H1 (cell line): Measurements from ENCODE around the gene SMARCA2. TPM values are rescaled to one million over a fixed set of nuclear protein-coding genes. Genes with fewer than 3 reads are reported as not detected.

Experiments used
- ASH2L ChIP-seq: fragments of 200-600, 300-600 bp; sonication (generic); IDR thresholded peaks from one replicate; pipeline ENCODE4 v1.7.1; 2017; ENCODE audit warnings: low read length
- RFX5 ChIP-seq: IDR thresholded peaks from 2 replicates; pipeline ENCODE4 v1.6.1; 2011; ENCODE audit warnings: low read depth, low read length, improper control_type of control experiment, borderline replicate concordance
- SRF ChIP-seq: IDR thresholded peaks from 2 replicates; pipeline ENCODE4 v1.6.1; 2011; ENCODE audit warnings: mild to moderate bottlenecking, low read depth, low read length, moderate library complexity
- polyA plus RNA-seq, 7 experiments: library from polyadenylated mRNA; depleted of rRNA in 3 of 7; stranded (reverse) in 5 of 7; unstranded in 2 of 7; fragments of >200 nt in 5 of 7; fragments of 200-250 nt in 2 of 7; gene quantifications; 1 replicate in 5 of 7; 2 replicates in 1 of 7; 4 replicates in 1 of 7; pipeline versions ENCODE4 v1.2.1 to v1.2.3, GENCODE V29; 2011 to 2013; ENCODE audit warnings: missing spikeins in 2 of 7, mixed read lengths in 2 of 7
- total RNA-seq: library from RNA; stranded (reverse); fragmentation: NEBNext Ultra II Directional; extraction: Animal tissue kit (Norgen Biotek cat#: 25700); gene quantifications from 2 replicates; pipeline ENCODE4 v1.2.1, GENCODE V29; 2021
- TF ChIP-seq, protein P1 (sequence below): fragments of 300-600 bp; sonication (generic); IDR thresholded peaks from 2 replicates; pipeline ENCODE4 v1.7.1; 2012; ENCODE audit warnings: low read length, moderate library complexity, mild to moderate bottlenecking, inconsistent platforms; ENCODE audit not compliant: insufficient replicate concordance

SMARCA2 gene
- total and polyA plus RNA-seq, 2 of the 8 experiments (the other 6 are each of a cell fraction or from before 2014, with no cell fraction given) = 6.3 to 21.7 TPM

- TF ChIP-seq, protein P1, sequence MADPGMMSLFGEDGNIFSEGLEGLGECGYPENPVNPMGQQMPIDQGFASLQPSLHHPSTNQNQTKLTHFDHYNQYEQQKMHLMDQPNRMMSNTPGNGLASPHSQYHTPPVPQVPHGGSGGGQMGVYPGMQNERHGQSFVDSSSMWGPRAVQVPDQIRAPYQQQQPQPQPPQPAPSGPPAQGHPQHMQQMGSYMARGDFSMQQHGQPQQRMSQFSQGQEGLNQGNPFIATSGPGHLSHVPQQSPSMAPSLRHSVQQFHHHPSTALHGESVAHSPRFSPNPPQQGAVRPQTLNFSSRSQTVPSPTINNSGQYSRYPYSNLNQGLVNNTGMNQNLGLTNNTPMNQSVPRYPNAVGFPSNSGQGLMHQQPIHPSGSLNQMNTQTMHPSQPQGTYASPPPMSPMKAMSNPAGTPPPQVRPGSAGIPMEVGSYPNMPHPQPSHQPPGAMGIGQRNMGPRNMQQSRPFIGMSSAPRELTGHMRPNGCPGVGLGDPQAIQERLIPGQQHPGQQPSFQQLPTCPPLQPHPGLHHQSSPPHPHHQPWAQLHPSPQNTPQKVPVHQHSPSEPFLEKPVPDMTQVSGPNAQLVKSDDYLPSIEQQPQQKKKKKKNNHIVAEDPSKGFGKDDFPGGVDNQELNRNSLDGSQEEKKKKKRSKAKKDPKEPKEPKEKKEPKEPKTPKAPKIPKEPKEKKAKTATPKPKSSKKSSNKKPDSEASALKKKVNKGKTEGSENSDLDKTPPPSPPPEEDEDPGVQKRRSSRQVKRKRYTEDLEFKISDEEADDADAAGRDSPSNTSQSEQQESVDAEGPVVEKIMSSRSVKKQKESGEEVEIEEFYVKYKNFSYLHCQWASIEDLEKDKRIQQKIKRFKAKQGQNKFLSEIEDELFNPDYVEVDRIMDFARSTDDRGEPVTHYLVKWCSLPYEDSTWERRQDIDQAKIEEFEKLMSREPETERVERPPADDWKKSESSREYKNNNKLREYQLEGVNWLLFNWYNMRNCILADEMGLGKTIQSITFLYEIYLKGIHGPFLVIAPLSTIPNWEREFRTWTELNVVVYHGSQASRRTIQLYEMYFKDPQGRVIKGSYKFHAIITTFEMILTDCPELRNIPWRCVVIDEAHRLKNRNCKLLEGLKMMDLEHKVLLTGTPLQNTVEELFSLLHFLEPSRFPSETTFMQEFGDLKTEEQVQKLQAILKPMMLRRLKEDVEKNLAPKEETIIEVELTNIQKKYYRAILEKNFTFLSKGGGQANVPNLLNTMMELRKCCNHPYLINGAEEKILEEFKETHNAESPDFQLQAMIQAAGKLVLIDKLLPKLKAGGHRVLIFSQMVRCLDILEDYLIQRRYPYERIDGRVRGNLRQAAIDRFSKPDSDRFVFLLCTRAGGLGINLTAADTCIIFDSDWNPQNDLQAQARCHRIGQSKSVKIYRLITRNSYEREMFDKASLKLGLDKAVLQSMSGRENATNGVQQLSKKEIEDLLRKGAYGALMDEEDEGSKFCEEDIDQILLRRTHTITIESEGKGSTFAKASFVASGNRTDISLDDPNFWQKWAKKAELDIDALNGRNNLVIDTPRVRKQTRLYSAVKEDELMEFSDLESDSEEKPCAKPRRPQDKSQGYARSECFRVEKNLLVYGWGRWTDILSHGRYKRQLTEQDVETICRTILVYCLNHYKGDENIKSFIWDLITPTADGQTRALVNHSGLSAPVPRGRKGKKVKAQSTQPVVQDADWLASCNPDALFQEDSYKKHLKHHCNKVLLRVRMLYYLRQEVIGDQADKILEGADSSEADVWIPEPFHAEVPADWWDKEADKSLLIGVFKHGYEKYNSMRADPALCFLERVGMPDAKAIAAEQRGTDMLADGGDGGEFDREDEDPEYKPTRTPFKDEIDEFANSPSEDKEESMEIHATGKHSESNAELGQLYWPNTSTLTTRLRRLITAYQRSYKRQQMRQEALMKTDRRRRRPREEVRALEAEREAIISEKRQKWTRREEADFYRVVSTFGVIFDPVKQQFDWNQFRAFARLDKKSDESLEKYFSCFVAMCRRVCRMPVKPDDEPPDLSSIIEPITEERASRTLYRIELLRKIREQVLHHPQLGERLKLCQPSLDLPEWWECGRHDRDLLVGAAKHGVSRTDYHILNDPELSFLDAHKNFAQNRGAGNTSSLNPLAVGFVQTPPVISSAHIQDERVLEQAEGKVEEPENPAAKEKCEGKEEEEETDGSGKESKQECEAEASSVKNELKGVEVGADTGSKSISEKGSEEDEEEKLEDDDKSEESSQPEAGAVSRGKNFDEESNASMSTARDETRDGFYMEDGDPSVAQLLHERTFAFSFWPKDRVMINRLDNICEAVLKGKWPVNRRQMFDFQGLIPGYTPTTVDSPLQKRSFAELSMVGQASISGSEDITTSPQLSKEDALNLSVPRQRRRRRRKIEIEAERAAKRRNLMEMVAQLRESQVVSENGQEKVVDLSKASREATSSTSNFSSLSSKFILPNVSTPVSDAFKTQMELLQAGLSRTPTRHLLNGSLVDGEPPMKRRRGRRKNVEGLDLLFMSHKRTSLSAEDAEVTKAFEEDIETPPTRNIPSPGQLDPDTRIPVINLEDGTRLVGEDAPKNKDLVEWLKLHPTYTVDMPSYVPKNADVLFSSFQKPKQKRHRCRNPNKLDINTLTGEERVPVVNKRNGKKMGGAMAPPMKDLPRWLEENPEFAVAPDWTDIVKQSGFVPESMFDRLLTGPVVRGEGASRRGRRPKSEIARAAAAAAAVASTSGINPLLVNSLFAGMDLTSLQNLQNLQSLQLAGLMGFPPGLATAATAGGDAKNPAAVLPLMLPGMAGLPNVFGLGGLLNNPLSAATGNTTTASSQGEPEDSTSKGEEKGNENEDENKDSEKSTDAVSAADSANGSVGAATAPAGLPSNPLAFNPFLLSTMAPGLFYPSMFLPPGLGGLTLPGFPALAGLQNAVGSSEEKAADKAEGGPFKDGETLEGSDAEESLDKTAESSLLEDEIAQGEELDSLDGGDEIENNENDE = no peak
- no peak for TF ChIP-seq ASH2L
- TF ChIP-seq SRF = no peak
- no peak for TF ChIP-seq RFX5
These were observed 138.0 kb downstream of the SMARCA2 start (continued) for GRCh38 chr9:2152966-2153629.
